ENCODE results near the gene ACCS.
A peak's percentile ranks its signal among the peaks of the same experiment; 100 is the strongest.

ACCS gene

DNA sequence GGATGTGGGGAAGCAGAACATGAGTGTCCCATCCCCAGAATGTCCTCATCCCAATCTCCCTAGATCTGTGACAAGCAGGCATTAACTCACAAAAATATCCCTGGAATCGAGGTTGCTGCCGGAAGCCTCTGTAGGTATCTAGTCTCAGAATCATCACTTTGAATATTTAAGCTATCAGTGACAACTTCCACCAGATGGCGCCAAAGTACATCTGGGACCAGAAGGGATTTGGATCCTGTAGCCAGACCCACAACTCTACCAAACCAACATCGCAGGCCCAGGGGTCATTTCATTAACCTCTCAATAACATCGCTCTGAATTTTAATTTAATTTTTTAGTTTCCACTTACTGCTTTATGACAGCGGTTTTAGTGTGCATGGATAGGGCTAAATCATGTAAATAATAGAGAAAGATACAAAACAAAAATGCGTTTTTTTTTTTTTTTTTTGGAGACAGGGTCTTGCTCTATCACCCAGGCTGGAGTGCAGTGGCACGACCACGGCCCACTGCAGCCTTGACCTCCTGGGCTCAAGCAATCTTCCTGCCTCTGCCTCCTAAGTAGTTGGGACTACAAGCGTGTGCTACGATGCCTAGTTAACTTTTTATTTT lies 28.3 kb downstream of the ACCS start:
- Histone ChIP-seq H3K79me1 (replicated peaks; ENCODE audit: low read length, poor library complexity, severe bottlenecking) (peaks cover 16% of the 10 kb centered on the region), H2BK120ac (ENCODE audit: low read depth, low read length) (no peak overlapping the region), H3K27me3 (ENCODE audit: control insufficient read depth in 1 of 2, insufficient read depth in 1 of 2, low read length in 2 of 2) (peaks cover 0 to 18% of the 10 kb centered on the region in 2 experiments), H3K36me3 (ENCODE audit: control insufficient read depth in 1 of 2, insufficient read depth in 2 of 2, low read depth in 1 of 2, low read length in 2 of 2) (peaks cover under 1 to 5% of the 10 kb centered on the region in 2 experiments), H2BK5ac (ENCODE audit: low read depth, low read length, poor library complexity, severe bottlenecking) (no peak overlapping the region), H3K27ac (ENCODE audit: low read length, poor library complexity, severe bottlenecking) (no peak overlapping the region), H3K23ac (ENCODE audit: low read length in 2 of 2) (no peak overlapping the region), H3K4me2 (ENCODE audit: low read length, poor library complexity, severe bottlenecking) (no peak overlapping the region), H2BK12ac (ENCODE audit: low read length in 2 of 2) (no peak overlapping the region), H3K4me3 (ENCODE audit: insufficient read depth in 1 of 2, low read depth in 1 of 2, low read length in 2 of 2) (no peak overlapping the region), H3K4me1 (ENCODE audit: control insufficient read depth, insufficient read depth, low read depth, low read length) (peaks cover 6% of the 10 kb centered on the region), H2AK5ac (ENCODE audit: low read length, severe bottlenecking) (no peak overlapping the region), H3K9me3 (ENCODE audit: control insufficient read depth, low read length) (no peaks in the 10 kb centered on the region), H4K91ac (ENCODE audit: low read length) (no peak overlapping the region), H4K8ac (ENCODE audit: low read length) (peak overlapping the region; percentile 41), H2BK15ac (ENCODE audit: low read depth, poor library complexity, severe bottlenecking) (no peak overlapping the region), H3K4ac (ENCODE audit: low read depth in 1 of 2, low read length in 2 of 2) (no peak overlapping the region), H2AFZ (ENCODE audit: low read depth, low read length) (no peak overlapping the region), H3K14ac (ENCODE audit: low read length in 2 of 2) (no peak overlapping the region), H3K18ac (ENCODE audit: low read depth in 1 of 2, low read length in 2 of 2) (no peak overlapping the region), H3K9ac (ENCODE audit: low read length) (no peak overlapping the region)
- WGBS, result 34% methylated on average over 9 of the region's 11 CpGs
- DNase-seq, result peak; percentile 84

DNA sequence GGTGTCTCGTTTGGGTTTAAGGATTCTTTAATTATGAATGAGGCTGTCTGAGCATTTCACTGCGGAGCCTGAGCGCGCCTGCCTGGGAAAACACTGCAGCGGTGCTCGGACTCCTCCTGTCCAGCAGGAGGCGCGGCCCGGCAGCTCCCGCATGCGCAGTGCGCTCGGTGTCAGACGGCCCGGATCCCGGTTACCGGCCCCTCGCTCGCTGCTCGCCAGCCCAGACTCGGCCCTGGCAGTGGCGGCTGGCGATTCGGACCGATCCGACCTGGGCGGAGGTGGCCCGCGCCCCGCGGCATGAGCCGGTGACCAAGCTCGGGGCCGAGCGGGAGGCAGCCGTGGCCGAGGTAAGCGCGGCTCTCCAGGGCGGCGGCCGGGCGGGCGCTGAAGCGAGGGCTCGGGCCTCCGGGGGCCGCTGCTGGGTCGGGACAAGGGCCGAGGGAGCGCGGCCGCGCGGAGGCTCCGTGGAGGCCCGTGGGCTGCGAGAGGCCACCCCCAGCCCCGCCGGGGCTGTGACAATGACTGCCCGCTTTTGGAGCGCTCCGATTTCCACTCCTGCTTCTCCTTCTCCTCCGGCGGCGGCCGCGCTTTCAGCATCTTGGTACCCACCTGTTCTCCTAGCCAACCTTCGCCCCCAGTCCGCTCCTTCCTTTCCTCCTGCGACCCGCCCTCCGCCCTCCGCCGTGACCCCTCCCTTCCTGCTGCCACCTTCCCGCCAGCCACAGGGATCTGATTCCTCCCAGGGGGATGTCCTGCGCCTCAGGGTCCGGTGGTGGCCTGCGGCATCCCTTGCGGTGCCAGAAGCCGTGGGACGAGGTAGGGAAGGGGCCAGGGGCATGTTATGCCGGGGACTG lies 29.7 kb downstream of the ACCS start, which contains the start of gene EXT2:
Gene EXT2 (plus strand): TSS at position 173 of the 854 bp plus-strand sequence. CDS start 12,035 bp downstream, outside the sequence.
- peak within 1 kb of the TSS; percentile 89 for H2BK15ac ChIP-seq (ENCODE audit: low read depth, poor library complexity, severe bottlenecking)
- H3K4me2 ChIP-seq (ENCODE audit: low read length, poor library complexity, severe bottlenecking), result peak within 1 kb of the TSS; percentile 96
- peak within 1 kb of the TSS; percentile 88 to 98 for H3K4me3 ChIP-seq (ENCODE audit: insufficient read depth in 1 of 2, low read depth in 1 of 2, low read length in 2 of 2)
- H3K27ac ChIP-seq (ENCODE audit: low read length, poor library complexity, severe bottlenecking), result no peak within 1 kb of the TSS
- peaks cover 28% of the 10 kb centered on the region for H3K79me1 ChIP-seq (replicated peaks; ENCODE audit: low read length, poor library complexity, severe bottlenecking)
- no peak within 1 kb of the TSS for H2BK5ac ChIP-seq (ENCODE audit: low read depth, low read length, poor library complexity, severe bottlenecking)
- peak within 1 kb of the TSS; percentile 95 for H4K8ac ChIP-seq (ENCODE audit: low read length)
- peak within 1 kb of the TSS; percentile 91 for H3K9ac ChIP-seq (ENCODE audit: low read length)
- DNase-seq, result peak; percentile 83
- H3K36me3 ChIP-seq (ENCODE audit: control insufficient read depth in 1 of 2, insufficient read depth in 2 of 2, low read depth in 1 of 2, low read length in 2 of 2), result peaks cover 0 to 5% of the 10 kb centered on the region in 2 experiments
- H3K18ac ChIP-seq (ENCODE audit: low read depth in 1 of 2, low read length in 2 of 2), result peak within 1 kb of the TSS; percentile 96 to 97
- H2AFZ ChIP-seq (ENCODE audit: low read depth, low read length), result peak within 1 kb of the TSS; percentile 97
- H3K23ac ChIP-seq (ENCODE audit: low read length in 2 of 2), result peak within 1 kb of the TSS in 1 of 2 experiments; percentile 37
- peak within 1 kb of the TSS in 1 of 2 experiments; percentile 79 for H3K4ac ChIP-seq (ENCODE audit: low read depth in 1 of 2, low read length in 2 of 2)
- peak within 1 kb of the TSS; percentile 79 for H2BK120ac ChIP-seq (ENCODE audit: low read depth, low read length)
- H2AK5ac ChIP-seq (ENCODE audit: low read length, severe bottlenecking), result no peak within 1 kb of the TSS
- peaks cover 0 to 18% of the 10 kb centered on the region in 2 experiments for H3K27me3 ChIP-seq (ENCODE audit: control insufficient read depth in 1 of 2, insufficient read depth in 1 of 2, low read length in 2 of 2)
- peak within 1 kb of the TSS in 1 of 2 experiments; percentile 99 for H3K14ac ChIP-seq (ENCODE audit: low read length in 2 of 2)
- no peaks in the 10 kb centered on the region for H3K9me3 ChIP-seq (ENCODE audit: control insufficient read depth, low read length)
- peaks cover 6% of the 10 kb centered on the region for H3K4me1 ChIP-seq (ENCODE audit: control insufficient read depth, insufficient read depth, low read depth, low read length)
- H2BK12ac ChIP-seq (ENCODE audit: low read length in 2 of 2), result peak within 1 kb of the TSS in 1 of 2 experiments; percentile 54
- WGBS, result under 1% methylated on average over 70 of the region's 83 CpGs
- H4K91ac ChIP-seq (ENCODE audit: low read length), result peak within 1 kb of the TSS; percentile 86

DNA sequence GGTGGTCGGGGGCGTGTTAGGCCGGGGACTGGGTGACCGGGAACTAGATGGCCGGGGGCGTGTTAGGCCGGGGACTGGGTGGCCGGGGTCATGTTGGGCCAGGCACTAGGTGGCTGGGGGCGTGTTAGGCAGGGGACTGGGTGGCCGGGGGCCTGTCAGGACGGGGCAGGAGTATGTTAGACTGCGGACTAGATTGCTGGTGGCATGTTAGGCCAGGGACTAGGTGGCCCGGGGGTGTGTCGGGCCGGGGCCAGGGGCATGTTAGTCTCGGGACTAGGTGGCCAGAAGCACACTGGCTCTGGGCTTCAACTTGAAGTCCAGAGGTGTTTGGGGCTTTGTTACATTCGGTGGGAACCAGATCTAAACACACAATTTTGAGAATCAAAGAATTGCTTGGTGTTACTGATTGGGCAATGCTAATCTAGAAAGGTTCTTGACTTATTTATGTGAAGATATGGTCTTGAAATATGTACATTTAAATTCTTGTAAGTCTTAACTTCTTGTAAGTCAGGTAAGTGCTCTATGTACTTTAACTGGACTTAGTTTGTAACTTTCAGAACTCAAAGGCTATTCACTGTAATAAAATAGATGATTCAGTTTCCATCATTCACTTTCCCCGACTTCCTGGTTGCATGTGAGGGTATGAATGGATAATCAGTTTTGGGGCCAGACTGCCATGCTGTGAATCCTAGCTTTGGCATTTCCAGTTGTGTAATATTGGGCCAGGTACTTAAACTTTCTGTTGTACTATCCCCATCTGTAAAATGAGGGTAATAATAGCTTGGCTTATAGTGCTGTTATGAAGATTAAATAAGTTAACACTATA lies 30.5 kb downstream of the ACCS start:
- Histone ChIP-seq H2BK15ac (ENCODE audit: low read depth, poor library complexity, severe bottlenecking) (no peak overlapping the region), H3K36me3 (ENCODE audit: control insufficient read depth in 1 of 2, insufficient read depth in 2 of 2, low read depth in 1 of 2, low read length in 2 of 2) (peaks cover 0 to 5% of the 10 kb centered on the region in 2 experiments), H3K4me2 (ENCODE audit: low read length, poor library complexity, severe bottlenecking) (peak overlapping the region; percentile 96), H3K79me1 (replicated peaks; ENCODE audit: low read length, poor library complexity, severe bottlenecking) (peaks cover 37% of the 10 kb centered on the region), H3K9me3 (ENCODE audit: control insufficient read depth, low read length) (no peaks in the 10 kb centered on the region), H3K27ac (ENCODE audit: low read length, poor library complexity, severe bottlenecking) (no peak overlapping the region), H2AFZ (ENCODE audit: low read depth, low read length) (no peak overlapping the region), H4K8ac (ENCODE audit: low read length) (peak overlapping the region; percentile 39), H3K9ac (ENCODE audit: low read length) (peak overlapping the region; percentile 91), H2AK5ac (ENCODE audit: low read length, severe bottlenecking) (no peak overlapping the region), H3K14ac (ENCODE audit: low read length in 2 of 2) (peak overlapping the region in 1 of 2 experiments; percentile 93), H2BK12ac (ENCODE audit: low read length in 2 of 2) (no peak overlapping the region), H3K27me3 (ENCODE audit: control insufficient read depth in 1 of 2, insufficient read depth in 1 of 2, low read length in 2 of 2) (peaks cover 0 to 14% of the 10 kb centered on the region in 2 experiments), H2BK5ac (ENCODE audit: low read depth, low read length, poor library complexity, severe bottlenecking) (no peak overlapping the region), H3K4ac (ENCODE audit: low read depth in 1 of 2, low read length in 2 of 2) (no peak overlapping the region), H3K23ac (ENCODE audit: low read length in 2 of 2) (peak overlapping the region in 1 of 2 experiments; percentile 37), H2BK120ac (ENCODE audit: low read depth, low read length) (no peak overlapping the region), H3K4me3 (ENCODE audit: insufficient read depth in 1 of 2, low read depth in 1 of 2, low read length in 2 of 2) (peak overlapping the region; percentile 88 to 98), H3K18ac (ENCODE audit: low read depth in 1 of 2, low read length in 2 of 2) (peak overlapping the region; percentile 48 to 96), H4K91ac (ENCODE audit: low read length) (peak overlapping the region; percentile 86), H3K4me1 (ENCODE audit: control insufficient read depth, insufficient read depth, low read depth, low read length) (peaks cover 6% of the 10 kb centered on the region)
- DNase-seq, result peak; percentile 20
- WGBS, result 31% methylated on average over 18 of the region's 18 CpGs
